Measurements from ENCODE around the gene SYNE3.

DNA sequence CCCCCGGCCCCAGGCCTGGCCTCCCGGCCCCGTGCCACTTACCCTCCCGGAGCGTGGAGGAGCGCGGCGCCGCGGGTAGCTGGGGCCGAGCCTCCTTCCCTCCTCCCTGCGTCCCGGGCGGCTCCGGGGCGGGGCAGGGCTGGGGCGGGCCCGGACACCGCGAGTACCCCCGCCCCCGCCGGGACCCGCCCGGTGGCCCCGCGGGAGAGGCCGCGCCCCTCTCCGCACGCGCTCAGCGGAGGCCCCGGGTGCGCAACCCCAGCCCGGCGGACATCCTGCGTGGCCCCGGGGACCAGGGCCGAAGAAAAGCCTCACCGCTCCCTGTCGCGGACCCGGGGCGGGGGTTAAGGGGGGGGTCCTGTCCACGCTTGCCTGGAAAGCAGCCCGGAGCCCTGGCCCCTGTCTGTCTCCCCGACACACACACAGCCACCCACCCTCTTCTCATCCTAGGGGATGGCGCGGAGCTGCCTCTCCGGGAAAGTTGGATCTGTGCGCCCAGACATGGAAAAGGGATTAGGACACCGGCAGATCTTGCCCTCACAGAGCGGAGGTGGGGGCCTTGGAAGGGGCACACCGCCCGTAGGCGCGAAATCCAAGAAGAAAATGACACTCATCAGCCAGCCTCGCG, at the start of gene SYNE3:
- TF ChIP-seq EZH2 (IDR thresholded peaks at IDR 0.05; ENCODE audit: borderline replicate concordance, low read length), result no peak
- TF ChIP-seq, protein P1, sequence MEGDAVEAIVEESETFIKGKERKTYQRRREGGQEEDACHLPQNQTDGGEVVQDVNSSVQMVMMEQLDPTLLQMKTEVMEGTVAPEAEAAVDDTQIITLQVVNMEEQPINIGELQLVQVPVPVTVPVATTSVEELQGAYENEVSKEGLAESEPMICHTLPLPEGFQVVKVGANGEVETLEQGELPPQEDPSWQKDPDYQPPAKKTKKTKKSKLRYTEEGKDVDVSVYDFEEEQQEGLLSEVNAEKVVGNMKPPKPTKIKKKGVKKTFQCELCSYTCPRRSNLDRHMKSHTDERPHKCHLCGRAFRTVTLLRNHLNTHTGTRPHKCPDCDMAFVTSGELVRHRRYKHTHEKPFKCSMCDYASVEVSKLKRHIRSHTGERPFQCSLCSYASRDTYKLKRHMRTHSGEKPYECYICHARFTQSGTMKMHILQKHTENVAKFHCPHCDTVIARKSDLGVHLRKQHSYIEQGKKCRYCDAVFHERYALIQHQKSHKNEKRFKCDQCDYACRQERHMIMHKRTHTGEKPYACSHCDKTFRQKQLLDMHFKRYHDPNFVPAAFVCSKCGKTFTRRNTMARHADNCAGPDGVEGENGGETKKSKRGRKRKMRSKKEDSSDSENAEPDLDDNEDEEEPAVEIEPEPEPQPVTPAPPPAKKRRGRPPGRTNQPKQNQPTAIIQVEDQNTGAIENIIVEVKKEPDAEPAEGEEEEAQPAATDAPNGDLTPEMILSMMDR (IDR thresholded peaks at IDR 0.05; ENCODE audit: low read length), result no peak

Measured in OCI-LY1 (cell line).